Caco-2 (cell line): ENCODE results near the gene YPEL3. TPM values are rescaled to one million over a fixed set of nuclear protein-coding genes. Genes with fewer than 3 reads are reported as not detected.

ENCODE experiments used
- BruUV-seq: library from RNA; stranded (reverse); fragments of 400-500 nt; replicated peaks from 2 replicates; lab custom pipeline; 2021; lab: Mats Ljungman, UMichigan
- CTCF ChIA-PET: fragments of 300-600 bp; sonication (Branson Sonifier 250); formaldehyde crosslinking; loops from one replicate; lab custom pipeline; 2022; ENCODE audit warnings: antibody characterized with exemption; lab: Charles Lee
- POLR2A ChIA-PET: fragments of 300-600 bp; sonication (Branson Sonifier 250); formaldehyde crosslinking; loops from one replicate; lab custom pipeline; 2022; ENCODE audit warnings: antibody characterized with exemption; lab: Charles Lee
- DNase-seq, 2 experiments: peaks; one replicate each; pipeline versions ENCODE4 v3.0.0 to v3.0.0-alpha.2; 2020 to 2022
- H3K27me3 ChIP-seq: replicated peaks from 2 replicates; pipeline ENCODE4 v1.6.0; 2011; ENCODE audit warnings: low read length; ENCODE audit not compliant: control insufficient read depth, insufficient read depth
- H3K36me3 ChIP-seq: 2 replicates; pipeline ENCODE4 v1.5.1; 2011; ENCODE audit warnings: low read length; ENCODE audit not compliant: control insufficient read depth, insufficient read depth
- H3K4me1 ChIP-seq: fragments of 250-450 bp; sonication (Bioruptor Pico); 2 replicates; pipeline ENCODE4 v1.5.1; 2020; ENCODE audit warnings: mild to moderate bottlenecking
- H3K4me3 ChIP-seq: 2 replicates; pipeline ENCODE4 v1.5.1; 2011; ENCODE audit warnings: low read depth, mild to moderate bottlenecking, control low read depth, low read length
- H3K9me3 ChIP-seq: fragments of 250-450 bp; sonication (Bioruptor Pico); 2 replicates; pipeline ENCODE4 v1.5.1; 2020; ENCODE audit warnings: mild to moderate bottlenecking, moderate library complexity
- H3K27ac Mint-ChIP-seq: one replicate; pipeline ENCODE4 v1.8.0; 2022; ENCODE audit warnings: mixed read lengths; ENCODE audit not compliant: unreplicated experiment
- H3K27me3 Mint-ChIP-seq: one replicate; pipeline ENCODE4 v1.8.0; 2022; ENCODE audit warnings: mixed read lengths; ENCODE audit not compliant: insufficient read depth, unreplicated experiment
- H3K36me3 Mint-ChIP-seq: one replicate; pipeline ENCODE4 v1.8.0; 2022; ENCODE audit warnings: mild to moderate bottlenecking, mixed read lengths; ENCODE audit not compliant: insufficient read depth, unreplicated experiment
- H3K4me1 Mint-ChIP-seq: one replicate; pipeline ENCODE4 v1.8.0; 2022; ENCODE audit warnings: low read depth, mixed read lengths; ENCODE audit not compliant: unreplicated experiment
- H3K4me3 Mint-ChIP-seq: one replicate; pipeline ENCODE4 v1.8.0; 2022; ENCODE audit warnings: mild to moderate bottlenecking, moderate library complexity, mixed read lengths; ENCODE audit not compliant: unreplicated experiment
- H3K9me3 Mint-ChIP-seq: one replicate; pipeline ENCODE4 v1.8.0; 2022; ENCODE audit warnings: mixed read lengths; ENCODE audit not compliant: unreplicated experiment
- intact Hi-C: fragments of 100-400 bp; cut with micrococcal nuclease; formaldehyde crosslinking; loops from one replicate; pipeline ENCODE4 v1.10.0; 2022; ENCODE audit not compliant: unreplicated experiment
- total RNA-seq: library from RNA; stranded (reverse); gene quantifications from 2 replicates; pipeline ENCODE4 v1.2.3, GENCODE V29; 2022
- TF ChIP-seq, protein P1 (sequence below), 2 experiments: fragments of 200-600 bp in 1 of 2; IDR thresholded peaks; 1 replicate in 1 of 2; 2 replicates in 1 of 2; pipeline versions ENCODE4 v1.5.1 to v1.8.0; 2011 to 2022; ENCODE audit warnings: antibody characterized with exemption in 1 of 2, control low read depth in 1 of 2, inconsistent platforms in 1 of 2, low read depth in 1 of 2, low read length in 1 of 2, mild to moderate bottlenecking in 1 of 2, moderate library complexity in 1 of 2; ENCODE audit not compliant: insufficient read depth in 1 of 2, severe bottlenecking in 1 of 2, unreplicated experiment in 1 of 2

YPEL3 gene
- total RNA-seq, 1 experiment from 2014 or later, result 26.3 TPM

- Mint-ChIP-seq H3K36me3 (no peaks in the 10 kb centered on the region), H3K4me3 (no peak overlapping the region), H3K27ac (no peak overlapping the region), H3K9me3 (no peaks in the 10 kb centered on the region), H3K4me1 (peaks cover 8% of the 10 kb centered on the region), H3K27me3 (no peaks in the 10 kb centered on the region)
- BruUV-seq, result no TSS peak
- DNase-seq, result no peak
- no peaks in the 10 kb centered on the region for H3K27me3 ChIP-seq
- ChIA-PET CTCF (interaction anchor here (0.6 kb wide), 1 partner anchor 52 kb away, joined by 5 read pairs; no protein-coding TSS in a partner anchor), POLR2A (no interaction called here)
- peaks cover 9% of the 10 kb centered on the region; the same call in 1 of the 2 replicates for H3K4me1 ChIP-seq
- no peaks in the 10 kb centered on the region for H3K36me3 ChIP-seq
- TF ChIP-seq, protein P1, sequence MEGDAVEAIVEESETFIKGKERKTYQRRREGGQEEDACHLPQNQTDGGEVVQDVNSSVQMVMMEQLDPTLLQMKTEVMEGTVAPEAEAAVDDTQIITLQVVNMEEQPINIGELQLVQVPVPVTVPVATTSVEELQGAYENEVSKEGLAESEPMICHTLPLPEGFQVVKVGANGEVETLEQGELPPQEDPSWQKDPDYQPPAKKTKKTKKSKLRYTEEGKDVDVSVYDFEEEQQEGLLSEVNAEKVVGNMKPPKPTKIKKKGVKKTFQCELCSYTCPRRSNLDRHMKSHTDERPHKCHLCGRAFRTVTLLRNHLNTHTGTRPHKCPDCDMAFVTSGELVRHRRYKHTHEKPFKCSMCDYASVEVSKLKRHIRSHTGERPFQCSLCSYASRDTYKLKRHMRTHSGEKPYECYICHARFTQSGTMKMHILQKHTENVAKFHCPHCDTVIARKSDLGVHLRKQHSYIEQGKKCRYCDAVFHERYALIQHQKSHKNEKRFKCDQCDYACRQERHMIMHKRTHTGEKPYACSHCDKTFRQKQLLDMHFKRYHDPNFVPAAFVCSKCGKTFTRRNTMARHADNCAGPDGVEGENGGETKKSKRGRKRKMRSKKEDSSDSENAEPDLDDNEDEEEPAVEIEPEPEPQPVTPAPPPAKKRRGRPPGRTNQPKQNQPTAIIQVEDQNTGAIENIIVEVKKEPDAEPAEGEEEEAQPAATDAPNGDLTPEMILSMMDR (IDR thresholded peaks at IDR 0.05; ENCODE audit: insufficient read depth in 1 of 2, low read depth in 1 of 2, low read length in 1 of 2, severe bottlenecking in 1 of 2, unreplicated experiment in 1 of 2), result no peak
- intact Hi-C loops, result loop anchor here (2.0 kb wide), 1 partner anchor 19 kb away; the partner anchor contains the start of gene MAPK3
- H3K9me3 ChIP-seq, result no peaks in the 10 kb centered on the region
- no peak overlapping the region for H3K4me3 ChIP-seq
Measured at GRCh38 chr16:30141750-30142149, 45.7 kb upstream of the YPEL3 start.

- Mint-ChIP-seq H3K27ac (no peak overlapping the region), H3K36me3 (no peaks in the 10 kb centered on the region), H3K4me3 (no peak overlapping the region), H3K27me3 (no peaks in the 10 kb centered on the region), H3K4me1 (peaks cover 8% of the 10 kb centered on the region), H3K9me3 (no peaks in the 10 kb centered on the region)
- ChIA-PET CTCF (no interaction called here), POLR2A (interaction anchor here (0.6 kb wide), 1 partner anchor 87 kb away, joined by 3 read pairs; a partner anchor contains a TSS)
- no TSS peak for BruUV-seq
- no peaks in the 10 kb centered on the region for H3K27me3 ChIP-seq
- H3K4me1 ChIP-seq, result peaks cover 9% of the 10 kb centered on the region; the same call in 1 of the 2 replicates
- TF ChIP-seq, protein P1 (IDR thresholded peaks at IDR 0.05; ENCODE audit: insufficient read depth in 1 of 2, low read depth in 1 of 2, low read length in 1 of 2, severe bottlenecking in 1 of 2, unreplicated experiment in 1 of 2), result no peak
- DNase-seq, result no peak
- intact Hi-C loops, result no loop called here
- H3K4me3 ChIP-seq, result no peak overlapping the region
- no peaks in the 10 kb centered on the region for H3K9me3 ChIP-seq
- no peaks in the 10 kb centered on the region for H3K36me3 ChIP-seq
Measured at GRCh38 chr16:30139583-30140481, 43.8 kb upstream of the YPEL3 start.

GRCh38 chr16:30137897-30138296 lies 41.9 kb upstream of the YPEL3 start:
- Histone ChIP-seq H3K36me3 (no peaks in the 10 kb centered on the region), H3K4me3 (no peak overlapping the region), H3K4me1 (peaks cover 9% of the 10 kb centered on the region; the same call in 1 of the 2 replicates), H3K27me3 (no peaks in the 10 kb centered on the region), H3K9me3 (no peaks in the 10 kb centered on the region)
- ChIA-PET CTCF (no interaction called here), POLR2A (interaction anchor here (0.8 kb wide), 1 partner anchor 10 kb away, joined by 3 read pairs; no protein-coding TSS in a partner anchor)
- Mint-ChIP-seq H3K9me3 (no peaks in the 10 kb centered on the region), H3K4me3 (no peak overlapping the region), H3K4me1 (peaks cover 8% of the 10 kb centered on the region), H3K27ac (no peak overlapping the region), H3K36me3 (no peaks in the 10 kb centered on the region), H3K27me3 (no peaks in the 10 kb centered on the region)
- intact Hi-C loops, result no loop called here
- DNase-seq, result no peak
- no TSS peak for BruUV-seq
- TF ChIP-seq, protein P1 (IDR thresholded peaks at IDR 0.05; ENCODE audit: insufficient read depth in 1 of 2, low read depth in 1 of 2, low read length in 1 of 2, severe bottlenecking in 1 of 2, unreplicated experiment in 1 of 2), result no peak
